Central memory CD4-positive, alpha-beta T cell (primary cell): Measurements from ENCODE around the gene ADGRD1.

Experiments used
- DNase-seq: peaks from one replicate; pipeline ENCODE4 v3.0.0; 2022

ADGRD1 gene

GRCh38 chr12:131188131-131189050 is 234.7 kb downstream of the ADGRD1 start:
- DNase-seq, result no peak

GRCh38 chr12:131189781-131190180 is 236.1 kb downstream of the ADGRD1 start:
- DNase-seq, result no peak

- no peak for DNase-seq
Observed at GRCh38 chr12:131190965-131191364, 237.3 kb downstream of the ADGRD1 start.
